ENCODE measurements around the gene COPB2. TPM values are rescaled to one million over a fixed set of nuclear protein-coding genes. Genes with fewer than 3 reads are reported as not detected.

Gene COPB2
- total and polyA plus RNA-seq, 10 of the 15 experiments (the other 5 are each of a cell fraction or from before 2014, with no cell fraction given): 51.3 to 143 (median 116) TPM

GRCh38 chr3:139329364-139329850 lies 60.0 kb downstream of the COPB2 start (continued):
- TF ChIP-seq YY1 (IDR thresholded peaks at IDR 0.05; ENCODE audit: low read depth, low read length): peak; percentile 74; the same call in 1 of the 2 replicates
- TF ChIP-seq PKNOX1 (IDR thresholded peaks at IDR 0.05): no peak
- 0 out of 2 replicates have a peak, but pooled peaks have one; percentile 74 for TF ChIP-seq ZNF592 (IDR thresholded peaks at IDR 0.05)
- peak; percentile 61 for TF ChIP-seq LARP7 (IDR thresholded peaks at IDR 0.05)
- TF ChIP-seq BHLHE40 (IDR thresholded peaks at IDR 0.05; ENCODE audit: borderline replicate concordance in 1 of 2, low read depth in 2 of 2, low read length in 1 of 2): peak in 1 of 2 experiments; percentile 46; a peak in 1 of 4 replicates
- TF ChIP-seq REST (IDR thresholded peaks at IDR 0.05; ENCODE audit: low read depth, low read length): peak; percentile 76
- peak; percentile 88 for TF ChIP-seq RAD21 (IDR thresholded peaks at IDR 0.05; ENCODE audit: insufficient read depth, low read depth, low read length)
- TF ChIP-seq NR2C2 (IDR thresholded peaks at IDR 0.05; ENCODE audit: borderline replicate concordance, control insufficient read depth, insufficient read length, low read depth): no peak
- TF ChIP-seq DPF2 (IDR thresholded peaks at IDR 0.05): no peak
- 0 out of 2 replicates have a peak, but pooled peaks have one; percentile 44 for TF ChIP-seq ZSCAN29 (IDR thresholded peaks at IDR 0.05)
- no peak for TF ChIP-seq KAT2A (conservative IDR thresholded peaks at IDR 0.05; ENCODE audit: control insufficient read depth, low read depth, low read length)
